Endothelial cell of umbilical vein (primary cell): Measurements from ENCODE around the gene TMPRSS7. TPM values are rescaled to one million over a fixed set of nuclear protein-coding genes. Genes with fewer than 3 reads are reported as not detected.

Experiments
- BruUV-seq: library from RNA; stranded (reverse); fragments of 400-500 nt; replicated peaks from 2 replicates; lab custom pipeline; 2021; lab: Mats Ljungman, UMichigan
- CTCF ChIA-PET: fragments of 300-600, 350-600 bp; sonication (Branson Sonifier 250); formaldehyde crosslinking; loops from one replicate; lab custom pipeline; 2021; ENCODE audit warnings: antibody characterized with exemption, inconsistent platforms; lab: Charles Lee
- POLR2A ChIA-PET: fragments of 300-600, 350-600 bp; sonication (Branson Sonifier 250); formaldehyde crosslinking; loops from one replicate; lab custom pipeline; 2021; ENCODE audit warnings: antibody characterized with exemption, inconsistent platforms; lab: Charles Lee
- DNase-seq: peaks from one replicate; pipeline ENCODE4 v3.0.0-alpha.2; 2011; ENCODE audit warnings: low read depth, low spot score
- FAIRE-seq: peaks from 2 replicates; lab custom pipeline; 2011; peaks lifted over from hg19 to GRCh38; lab: Jason Lieb, UNC
- H2AFZ ChIP-seq: 2 replicates; pipeline ENCODE4 v1.6.0; 2012; ENCODE audit warnings: low read depth, low read length, control low read depth, inconsistent platforms
- H3K27ac ChIP-seq: 2 replicates; pipeline ENCODE4 v1.5.1; 2011; ENCODE audit warnings: low read depth, mild to moderate bottlenecking, control low read depth, low read length, moderate library complexity; ENCODE audit not compliant: insufficient read depth
- H3K27me3 ChIP-seq, 2 experiments: 2 replicates each; pipeline versions ENCODE4 v1.6.0 to v1.6.1; 2011; ENCODE audit warnings: low read length in 2 of 2, mixed read lengths in 1 of 2; ENCODE audit not compliant: control insufficient read depth in 2 of 2, insufficient read depth in 2 of 2
- H3K36me3 ChIP-seq, 2 experiments: 2 replicates in 1 of 2; 3 replicates in 1 of 2; pipeline ENCODE4 v1.5.1; 2011; ENCODE audit warnings: low read length in 2 of 2, mild to moderate bottlenecking in 1 of 2, moderate library complexity in 1 of 2; ENCODE audit not compliant: control insufficient read depth in 2 of 2, insufficient read depth in 2 of 2; ENCODE audit errors: extremely low read depth in 1 of 2
- H3K4me1 ChIP-seq: 3 replicates; pipeline ENCODE4 v1.5.1; 2011; ENCODE audit warnings: mild to moderate bottlenecking, low read length; ENCODE audit not compliant: control insufficient read depth, insufficient read depth; ENCODE audit errors: extremely low read depth
- H3K4me2 ChIP-seq: 2 replicates; pipeline ENCODE4 v1.6.1; 2011; ENCODE audit warnings: low read length, control low read depth, mixed read lengths; ENCODE audit not compliant: insufficient read depth
- H3K4me3 ChIP-seq, 3 experiments: fragments of 200-600 bp in 1 of 3; sonication (generic), shearing (Covaris generic) in 1 of 3; replicated peaks in 1 of 3; 2 replicates each; pipeline ENCODE4 v1.5.1; 2011 to 2016; ENCODE audit warnings: control low read depth in 3 of 3, low read length in 3 of 3, mild to moderate bottlenecking in 2 of 3, inconsistent platforms in 1 of 3, low read depth in 1 of 3, moderate library complexity in 1 of 3; ENCODE audit not compliant: insufficient read depth in 1 of 3
- H3K79me2 ChIP-seq: 2 replicates; pipeline ENCODE4 v1.6.0; 2012; ENCODE audit warnings: low read length, inconsistent platforms; ENCODE audit not compliant: control insufficient read depth, insufficient read depth
- H3K9ac ChIP-seq: replicated peaks from 2 replicates; pipeline ENCODE3; 2011; ENCODE audit warnings: low read length, control low read depth; ENCODE audit not compliant: insufficient read depth; ENCODE audit errors: extremely low read depth
- H3K9me1 ChIP-seq: replicated peaks from 3 replicates; pipeline ENCODE4 v1.6.0; 2011; ENCODE audit warnings: mild to moderate bottlenecking, low read length; ENCODE audit not compliant: control insufficient read depth, insufficient read depth; ENCODE audit errors: extremely low read depth
- H3K9me3 ChIP-seq: replicated peaks from 2 replicates; pipeline ENCODE4 v1.5.1; 2012; ENCODE audit warnings: low read length, inconsistent platforms; ENCODE audit not compliant: control insufficient read depth, insufficient read depth
- H4K20me1 ChIP-seq: replicated peaks from 2 replicates; pipeline ENCODE3; 2011; ENCODE audit warnings: mild to moderate bottlenecking, low read length; ENCODE audit not compliant: control insufficient read depth, insufficient read depth; ENCODE audit errors: extremely low read depth
- CTCF ChIP-seq, 2 donors: IDR thresholded peaks; 1 replicate in 1 of 2; 2 replicates in 1 of 2; pipeline ENCODE4 v1.5.1; 2011; ENCODE audit warnings: low read length in 2 of 2, mild to moderate bottlenecking in 2 of 2, moderate library complexity in 2 of 2, control low read depth in 1 of 2, inconsistent platforms in 1 of 2, low read depth in 1 of 2; ENCODE audit not compliant: insufficient read depth in 1 of 2; ENCODE audit errors: extremely low read depth in 1 of 2
- FOS ChIP-seq: IDR thresholded peaks from 2 replicates; pipeline ENCODE4 v1.6.1; 2011; ENCODE audit warnings: mild to moderate bottlenecking, low read length, moderate library complexity, borderline replicate concordance; ENCODE audit not compliant: insufficient read depth
- MYC ChIP-seq: IDR thresholded peaks from one replicate; pipeline ENCODE4 v1.6.1; 2011; ENCODE audit warnings: mild to moderate bottlenecking, low read depth, low read length
- POLR2A ChIP-seq: IDR thresholded peaks from 2 replicates; pipeline ENCODE4 v1.6.1; 2012; ENCODE audit warnings: low read depth, mild to moderate bottlenecking, control low read depth, low read length
- dilution Hi-C: fragments of 300-500 bp; cut with MboI; formaldehyde crosslinking; loops from one replicate; pipeline ENCODE4 v1.15.0; 2019; ENCODE audit warnings: low sequenced_read_pairs; ENCODE audit not compliant: extremely low pct_ligation_motif_present
- intact Hi-C: fragments of 100-400 bp; cut with micrococcal nuclease; formaldehyde crosslinking; loops from one replicate; pipeline ENCODE4 v1.10.0; 2022
- polyA plus RNA-seq, 4 experiments: library from polyadenylated mRNA; depleted of rRNA in 3 of 4; stranded (reverse) in 3 of 4; unstranded in 1 of 4; fragments of >200 nt; gene quantifications; 2 replicates each; pipeline versions ENCODE4 v1.2.1 to v1.2.3, GENCODE V29; 2011 to 2012; ENCODE audit warnings: missing spikeins in 1 of 4
- total RNA-seq: library from RNA; stranded (reverse); gene quantifications from 2 replicates; pipeline ENCODE4 v1.2.3, GENCODE V29; 2021

Gene TMPRSS7
- total and polyA plus RNA-seq, 2 donors (not counting 3 experiments of a cell fraction or from before 2014, with no cell fraction given) = not detected

DNA sequence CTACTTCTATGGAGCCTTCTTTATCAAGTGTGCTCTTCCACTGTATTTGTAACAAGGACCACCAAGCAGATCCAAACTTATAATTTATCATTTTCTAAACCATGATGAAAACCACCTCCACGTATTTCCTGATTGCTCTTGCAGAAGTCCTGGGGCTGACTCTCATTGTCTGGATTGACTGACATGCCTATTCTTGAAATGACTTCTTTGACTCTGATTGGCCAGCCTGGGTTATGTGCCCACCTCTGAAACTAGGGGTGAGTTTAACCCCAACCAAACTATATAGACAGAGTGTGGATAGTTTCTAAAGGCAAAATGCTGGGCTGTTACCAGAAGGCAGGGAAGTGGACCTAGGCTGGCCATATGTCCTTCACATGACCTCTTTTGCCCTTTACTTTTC is 12.7 kb downstream of the TMPRSS7 start:
- no peaks in the 10 kb centered on the region for H4K20me1 ChIP-seq
- no peaks in the 10 kb centered on the region for H3K9me1 ChIP-seq
- no peaks in the 10 kb centered on the region for H3K9me3 ChIP-seq
- CTCF ChIA-PET = no interaction called here
- POLR2A ChIA-PET = no interaction called here
- BruUV-seq = no TSS peak
- no peak overlapping the region for H3K9ac ChIP-seq
- FAIRE-seq (no peak), DNase-seq (no peak)
- dilution Hi-C loops = no loop called here
- H3K4me1 ChIP-seq = no peaks in the 10 kb centered on the region
- H3K36me3 ChIP-seq = no peaks in the 10 kb centered on the region
- no peaks in the 10 kb centered on the region for H3K79me2 ChIP-seq
- intact Hi-C loops = no loop called here
- no peak overlapping the region for H3K4me2 ChIP-seq
- no peak overlapping the region for H3K27ac ChIP-seq
- no peak overlapping the region for H2AFZ ChIP-seq
- no peak overlapping the region for H3K4me3 ChIP-seq
- H3K27me3 ChIP-seq = peaks cover 0 to 2% of the 10 kb centered on the region in 2 experiments
- TF ChIP-seq POLR2A = no peak

DNA sequence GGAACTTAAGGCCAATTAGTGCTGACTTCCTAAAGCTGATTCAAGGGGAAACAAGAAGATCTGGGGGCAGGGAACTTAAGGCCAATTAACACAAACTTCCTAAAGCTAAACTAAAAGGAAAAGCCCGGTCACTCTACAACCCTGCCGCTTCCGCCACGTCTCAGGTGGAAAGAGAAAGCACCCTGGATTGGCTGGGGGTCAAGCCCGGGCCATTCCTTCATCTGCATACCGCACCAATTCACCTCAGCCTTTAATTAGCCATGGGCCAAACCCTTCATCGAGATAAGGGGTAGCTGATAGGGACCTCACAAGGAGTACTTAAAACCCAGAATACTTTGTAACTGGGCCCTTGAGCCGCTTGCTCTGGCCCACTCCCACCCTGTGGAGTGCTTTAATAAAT is 14.4 kb downstream of the TMPRSS7 start:
- Histone ChIP-seq H3K9ac (no peak overlapping the region), H3K27me3 (peaks cover under 1 to 3% of the 10 kb centered on the region in 2 experiments)
- POLR2A ChIA-PET = no interaction called here

More for the DNA sequence above, 14.4 kb downstream of the TMPRSS7 start:
- no peak overlapping the region for H2AFZ ChIP-seq
- no peak for DNase-seq
- no peak overlapping the region for H3K27ac ChIP-seq
- H3K36me3 ChIP-seq = no peaks in the 10 kb centered on the region
- H3K9me1 ChIP-seq = no peaks in the 10 kb centered on the region
- no peak for FAIRE-seq
- dilution Hi-C loops (no loop called here), intact Hi-C loops (no loop called here)
- no peaks in the 10 kb centered on the region for H3K4me1 ChIP-seq
- H3K4me2 ChIP-seq = no peak overlapping the region
- CTCF ChIA-PET = interaction anchor here (1.1 to 1.9 kb wide), 2 partner anchors 35 to 60 kb away, joined by 4 to 5 read pairs; no protein-coding TSS in a partner anchor
- no peaks in the 10 kb centered on the region for H3K9me3 ChIP-seq
- H3K79me2 ChIP-seq = no peaks in the 10 kb centered on the region
- BruUV-seq = no TSS peak
- TF ChIP-seq MYC (no peak), FOS (no peak), CTCF (IDR thresholded peaks at IDR 0.05; ENCODE audit: extremely low read depth in 1 of 2, insufficient read depth in 1 of 2, low read depth in 1 of 2, low read length in 2 of 2) (no peak)
- no peak overlapping the region for H3K4me3 ChIP-seq
- no peaks in the 10 kb centered on the region for H4K20me1 ChIP-seq
